LHCN-M2 (cell line): ENCODE data around the gene TEAD3. TPM values are rescaled to one million over a fixed set of nuclear protein-coding genes. Genes with fewer than 3 reads are reported as not detected.

Experiments used
- DNase-seq: peaks from one replicate; pipeline ENCODE4 v3.0.0-alpha.2; 2012; ENCODE audit warnings: low read depth
- total RNA-seq: library from RNA; depleted of rRNA; stranded (reverse); fragments of >200 nt; gene quantifications from 2 replicates; pipeline ENCODE4 v1.2.3, GENCODE V29; 2014

TEAD3 gene
- total RNA-seq, 1 experiment from 2014 or later, result 17.5 TPM

DNA sequence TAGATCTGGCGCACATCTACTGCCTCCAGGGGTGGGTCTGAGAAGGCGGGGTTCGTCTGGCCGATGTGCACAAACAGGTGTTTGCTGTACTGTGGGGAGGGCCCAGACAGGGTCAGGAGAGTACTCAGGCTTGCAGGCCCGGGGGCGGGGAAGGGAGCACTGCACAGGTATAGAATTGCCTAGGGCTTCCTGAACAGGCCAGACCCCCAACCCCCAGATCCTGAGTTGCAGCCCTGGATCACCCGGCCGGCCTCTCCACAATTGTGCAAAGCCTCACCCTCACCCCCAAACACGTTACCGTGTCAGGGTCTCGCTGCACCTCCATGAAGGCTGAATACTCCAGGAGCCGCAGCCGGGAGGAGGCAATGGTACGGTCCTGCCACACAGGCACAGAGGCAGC is 20.9 kb downstream of the TEAD3 start:
- DNase-seq, result no peak

DNA sequence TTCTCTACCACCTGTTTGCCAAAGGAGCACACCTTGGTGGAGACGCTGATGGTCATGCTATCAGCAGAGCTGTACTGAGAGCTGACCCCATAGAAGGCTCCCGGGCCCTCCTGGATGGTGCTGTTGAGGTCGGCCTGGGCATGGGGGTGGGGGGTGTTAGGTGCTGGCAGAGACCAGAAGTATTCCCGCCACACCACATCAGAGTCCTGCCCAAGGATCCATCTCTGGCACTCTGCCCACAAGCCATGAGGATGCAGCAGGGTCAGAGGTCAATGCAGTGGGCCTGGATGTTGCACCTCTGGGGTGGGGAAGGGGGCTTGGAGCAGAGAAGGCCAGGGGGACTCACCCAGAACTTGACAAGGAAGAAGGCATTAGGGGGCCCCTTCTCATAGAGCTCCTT is 21.3 kb downstream of the TEAD3 start:
- no peak for DNase-seq

DNA sequence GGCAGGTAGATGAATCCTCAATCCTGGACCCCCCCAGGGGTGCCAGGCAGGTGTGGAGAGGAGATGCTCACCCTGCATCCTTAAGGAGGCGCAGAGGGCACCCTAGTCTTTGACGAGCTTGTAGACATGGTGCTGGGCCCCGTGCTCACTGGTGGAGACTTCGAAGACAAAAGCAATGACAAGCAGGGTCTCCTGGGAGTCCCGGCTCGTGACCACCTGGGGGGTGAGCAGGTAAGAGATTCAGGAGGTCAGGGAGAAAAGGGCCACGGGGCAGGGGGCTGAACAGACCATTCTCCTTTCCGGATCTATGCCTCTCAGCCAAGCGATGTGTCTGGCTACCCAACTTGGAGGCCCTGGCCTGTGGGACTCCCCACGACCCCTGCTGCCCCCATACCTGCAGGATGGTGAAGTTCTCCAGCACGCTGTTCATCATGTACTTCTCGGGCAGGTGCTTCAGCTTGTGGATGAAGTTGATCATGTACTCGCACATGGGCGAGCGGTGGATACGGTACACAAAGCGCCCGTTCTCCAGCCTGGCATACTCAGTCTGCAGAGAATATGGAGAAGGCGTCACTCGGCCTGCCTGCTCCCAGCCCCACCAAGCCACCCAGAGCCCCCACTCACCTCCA is 21.8 kb downstream of the TEAD3 start:
- DNase-seq, result no peak

DNA sequence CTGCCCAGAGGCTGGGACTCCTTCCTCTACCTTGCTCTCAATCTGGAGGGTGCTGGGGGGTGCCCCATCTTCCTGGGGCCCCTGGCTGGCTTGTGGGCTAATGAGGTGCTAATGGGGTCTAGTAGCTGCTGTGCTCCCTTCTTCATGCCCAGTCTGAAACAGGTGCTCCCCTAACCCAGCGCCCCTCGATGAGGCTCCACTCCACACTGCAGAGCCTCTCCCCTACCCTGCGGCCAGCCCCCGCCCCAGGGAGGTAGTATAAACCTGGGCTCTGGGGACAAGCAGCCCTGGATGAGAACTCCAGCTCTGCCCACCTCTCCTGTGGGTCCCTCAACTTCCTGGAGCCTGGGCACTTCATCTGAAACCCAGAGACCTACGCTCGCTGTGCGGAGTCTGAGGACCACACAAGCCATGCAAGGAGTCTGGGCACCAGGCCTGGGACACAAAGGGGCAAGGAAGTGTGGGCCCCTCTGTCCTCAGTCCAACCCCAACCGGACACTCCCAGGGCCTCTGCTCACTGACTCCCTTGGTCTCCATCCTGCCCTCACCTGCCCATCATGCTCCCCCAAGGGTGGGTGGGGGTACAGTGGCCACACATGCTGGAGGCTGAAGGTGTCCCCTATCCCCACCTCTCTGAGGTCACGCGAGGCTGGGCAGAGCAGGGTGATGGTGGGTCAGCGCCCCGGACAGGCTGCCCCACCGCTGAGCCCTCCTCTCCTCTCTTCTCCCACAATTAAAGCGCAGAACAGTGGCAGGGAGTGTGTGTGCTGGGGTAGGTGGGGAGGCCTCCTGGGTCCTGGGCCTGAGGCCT is 22.5 kb downstream of the TEAD3 start:
- DNase-seq, result no peak

DNA sequence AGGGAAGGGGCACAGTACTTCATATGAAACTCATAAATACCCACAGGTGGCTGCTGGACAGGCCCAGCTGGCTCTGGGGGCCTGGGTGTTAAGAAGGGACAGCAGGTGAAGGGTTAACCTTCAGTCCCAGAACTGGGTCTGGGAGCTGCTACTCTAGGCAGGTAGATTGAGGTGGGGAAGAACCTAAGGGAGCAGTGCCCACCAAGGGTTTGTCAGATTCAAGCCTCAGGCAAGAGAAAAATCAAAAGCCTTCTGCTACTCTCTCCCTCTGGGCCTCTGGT is 23.1 kb downstream of the TEAD3 start:
- no peak for DNase-seq

DNA sequence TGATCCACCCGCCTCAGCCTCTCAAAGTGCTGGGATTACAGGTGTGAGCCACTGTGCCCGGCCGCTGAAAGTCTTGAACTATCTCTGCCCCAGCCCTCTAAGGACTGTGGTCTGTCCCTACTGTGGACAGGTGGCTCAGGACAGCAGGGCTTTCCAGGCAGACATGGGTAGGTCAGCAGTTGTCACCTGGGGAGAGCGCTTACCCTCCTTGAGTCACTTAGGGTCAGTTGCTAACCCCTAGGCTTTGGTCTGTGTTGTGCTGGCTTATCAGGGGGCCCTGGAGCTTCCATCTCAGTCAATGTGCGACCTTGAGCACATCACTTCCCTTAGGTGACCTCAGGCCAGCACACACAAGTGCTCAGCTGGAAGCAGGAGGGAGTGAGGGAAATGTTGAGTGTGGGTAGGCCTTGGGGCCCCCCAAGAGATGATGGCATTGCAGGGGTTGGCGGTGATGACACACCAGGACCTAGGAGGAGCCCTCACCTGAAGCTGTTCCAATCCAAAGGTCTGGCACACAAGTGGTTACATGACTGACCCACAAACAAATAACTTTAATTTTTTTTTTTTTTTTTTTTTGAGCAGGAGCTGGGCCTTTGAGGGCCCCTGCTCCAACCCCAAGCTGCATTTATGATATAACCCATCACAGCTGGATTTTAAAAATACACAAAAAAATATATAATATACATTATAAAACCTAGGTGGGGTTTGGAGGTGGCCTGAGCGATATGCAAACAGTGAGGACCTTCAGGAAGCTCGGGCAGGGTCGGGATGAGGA is 23.6 kb downstream of the TEAD3 start:
- DNase-seq, result no peak

DNA sequence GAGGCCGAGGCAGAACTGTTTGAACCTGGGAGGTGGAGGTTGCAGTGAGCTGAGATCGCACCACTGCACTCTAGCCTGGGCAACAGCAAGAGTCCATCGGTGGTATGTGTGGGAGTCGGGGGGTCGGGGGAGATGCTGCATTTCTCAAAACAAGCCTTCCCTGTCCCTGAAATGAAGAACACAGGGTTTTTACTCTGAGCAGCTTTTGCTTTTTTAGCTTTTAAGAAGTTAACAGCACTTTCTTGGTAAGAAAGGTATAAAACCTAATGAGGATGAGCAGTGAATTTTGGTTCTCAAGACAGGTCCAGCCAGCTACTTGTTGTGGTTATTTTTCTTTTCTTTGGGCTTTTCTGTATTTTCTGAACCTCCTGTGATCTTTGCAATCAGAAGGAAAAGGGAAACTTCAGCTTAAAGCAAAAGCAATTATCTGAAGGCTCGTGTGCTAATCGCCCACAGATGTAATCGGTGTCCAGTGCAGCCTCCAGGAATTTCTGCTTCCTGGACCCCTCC is 25.0 kb downstream of the TEAD3 start:
- DNase-seq, result no peak

DNA sequence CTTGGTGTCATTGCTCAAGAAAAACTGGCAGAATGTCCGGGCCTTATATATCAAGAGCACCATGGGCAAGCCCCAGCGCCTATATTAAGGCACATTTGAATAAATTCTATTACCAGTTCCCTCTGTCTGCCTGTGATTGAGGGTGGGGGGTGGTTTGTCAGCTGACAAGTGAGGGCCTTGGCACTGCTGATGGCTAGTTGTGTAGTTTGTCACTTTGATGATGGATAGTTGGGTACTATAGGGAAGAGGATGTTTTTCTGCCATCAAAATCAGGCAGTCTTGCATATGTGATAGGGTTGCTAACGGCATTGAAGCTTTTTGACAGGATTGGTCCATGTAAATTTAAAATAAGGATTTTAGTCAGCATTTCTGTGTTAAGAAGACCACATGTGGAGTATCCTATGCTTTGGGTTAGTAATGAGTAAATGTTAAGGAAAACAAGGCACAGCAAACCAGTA is 26.2 kb downstream of the TEAD3 start:
- no peak for DNase-seq

DNA sequence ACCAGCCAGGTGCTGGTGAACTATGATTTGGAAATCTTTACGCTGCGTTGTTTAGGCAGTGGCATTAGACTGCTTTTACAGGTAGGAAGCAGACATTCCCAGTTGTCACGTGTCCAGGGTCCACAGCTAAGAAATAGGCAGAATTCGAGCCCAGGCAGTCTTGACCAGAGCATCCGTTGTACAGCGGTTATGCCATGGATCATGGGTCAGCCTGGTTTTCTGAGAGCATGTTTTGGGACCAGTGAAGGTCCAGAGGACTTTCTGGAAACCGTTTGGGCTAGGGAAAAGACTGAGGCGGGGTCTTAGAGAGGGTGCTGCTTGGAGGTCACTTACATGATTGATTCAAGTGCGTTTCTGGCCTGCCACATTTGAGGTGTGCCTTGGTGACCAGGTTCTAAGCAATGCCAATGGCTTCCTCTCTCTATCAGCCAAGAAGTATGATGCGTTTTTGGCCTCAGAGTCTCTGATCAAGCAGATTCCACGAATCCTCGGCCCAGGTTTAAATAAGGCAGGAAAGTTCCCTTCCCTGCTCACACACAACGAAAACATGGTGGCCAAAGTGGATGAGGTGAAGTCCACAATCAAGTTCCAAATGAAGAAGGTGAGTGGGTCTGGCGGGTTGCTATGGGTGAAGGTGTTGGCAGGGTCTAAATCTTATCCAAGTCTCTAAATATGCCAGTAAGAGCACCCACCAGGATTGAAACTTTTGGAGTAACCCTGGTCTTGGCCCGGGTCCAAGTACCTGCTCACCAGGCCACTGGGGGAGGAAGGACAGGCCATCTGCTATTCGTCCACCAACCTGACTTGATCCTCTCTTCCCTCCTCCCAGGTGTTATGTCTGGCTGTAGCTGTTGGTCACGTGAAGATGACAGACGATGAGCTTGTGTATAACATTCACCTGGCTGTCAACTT is 26.9 kb downstream of the TEAD3 start:
- no peak for DNase-seq

DNA sequence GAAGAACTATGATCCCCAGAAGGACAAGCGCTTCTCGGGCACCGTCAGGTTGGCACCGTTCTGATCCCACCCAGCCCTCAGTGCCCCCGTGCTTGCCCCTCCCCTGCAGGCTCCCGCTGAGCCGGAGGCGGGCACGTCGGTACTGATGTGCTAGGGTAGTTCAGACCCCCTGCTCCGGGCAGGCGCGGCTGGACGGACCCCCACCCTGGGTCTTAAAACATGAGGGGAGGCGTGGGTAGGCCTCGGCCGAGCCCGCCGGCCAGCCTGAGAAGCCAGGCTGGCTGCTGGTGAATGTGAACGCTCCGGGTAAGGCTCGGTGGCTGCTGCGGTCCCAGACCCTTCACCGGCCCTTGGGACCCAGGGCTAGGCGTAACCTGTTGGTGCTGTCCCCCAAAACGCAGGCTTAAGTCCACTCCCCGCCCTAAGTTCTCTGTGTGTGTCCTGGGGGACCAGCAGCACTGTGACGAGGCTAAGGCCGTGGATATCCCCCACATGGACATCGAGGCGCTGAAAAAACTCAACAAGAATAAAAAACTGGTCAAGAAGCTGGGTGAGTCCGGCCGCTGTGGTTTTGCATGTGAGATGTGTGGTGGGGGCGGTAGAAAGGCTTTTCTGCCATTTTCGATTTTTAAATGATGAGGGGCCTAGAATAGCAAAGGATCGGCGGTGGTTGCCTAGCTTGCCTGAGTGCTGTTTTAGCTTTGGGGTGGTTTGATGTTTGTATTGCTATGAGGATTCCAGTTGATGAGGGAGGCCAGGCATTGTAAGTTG is 27.7 kb downstream of the TEAD3 start:
- no peak for DNase-seq

DNA sequence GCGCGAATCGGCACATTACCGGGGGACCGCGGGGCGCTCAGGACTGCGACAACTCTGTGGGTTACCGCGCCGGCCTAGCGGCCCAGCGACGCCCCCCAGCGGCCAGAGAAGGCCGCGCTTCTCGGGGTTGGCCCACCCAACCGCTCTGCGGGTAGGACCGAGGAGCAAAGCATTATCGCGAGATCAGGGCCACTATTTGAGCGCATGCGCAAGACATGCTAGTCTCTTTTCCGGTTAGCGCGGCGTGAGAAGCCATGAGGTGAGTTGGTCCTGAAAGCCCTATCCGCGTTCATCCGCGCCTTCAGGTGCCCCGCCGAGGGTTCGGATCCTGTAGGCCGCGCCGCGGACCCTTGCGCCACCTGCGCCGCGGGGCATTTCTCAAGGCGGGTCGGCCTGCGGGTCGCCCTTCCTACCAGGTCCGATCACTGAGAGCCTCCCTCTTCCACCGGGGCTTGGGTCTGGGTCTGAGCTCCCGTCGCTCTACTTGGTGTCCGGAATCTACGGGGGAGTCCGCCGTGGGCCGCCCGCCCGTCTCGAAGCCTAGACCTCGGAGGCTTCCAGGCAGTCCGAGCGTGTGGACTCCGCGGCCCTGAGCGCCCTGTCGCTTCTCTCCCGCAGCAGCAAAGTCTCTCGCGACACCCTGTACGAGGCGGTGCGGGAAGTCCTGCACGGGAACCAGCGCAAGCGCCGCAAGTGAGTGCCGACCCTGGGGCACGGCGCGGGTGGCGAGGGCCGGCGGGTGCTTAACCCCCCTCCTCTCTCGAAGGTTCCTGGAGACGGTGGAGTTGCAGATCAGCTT is 28.5 kb downstream of the TEAD3 start, which contains the start of gene RPL10A:
Gene RPL10A, plus strand, starts transcription at position 221 of the 799 bp plus-strand sequence. Its CDS starts 34 bp downstream, at position 255.
- DNase-seq, result peak; percentile 96

DNA sequence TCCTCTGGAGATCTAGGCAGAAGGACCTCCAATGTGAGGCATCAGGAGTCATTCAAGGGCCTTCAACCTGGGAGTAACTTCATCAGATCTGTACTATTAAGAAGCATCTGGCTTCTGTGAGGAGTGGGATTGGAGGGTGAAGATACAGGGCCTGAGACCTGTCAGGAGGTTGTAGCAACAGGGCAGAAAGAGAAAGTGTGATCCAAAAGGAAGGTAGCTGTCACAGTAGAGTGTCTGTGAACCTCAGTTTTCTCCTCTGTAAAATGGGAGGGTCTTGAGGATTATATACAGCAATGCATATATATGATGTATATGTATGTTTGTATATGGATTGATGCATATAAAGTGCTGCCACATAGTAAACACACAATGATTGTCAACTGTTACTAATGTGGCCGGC is 31.2 kb downstream of the TEAD3 start:
- no peak for DNase-seq

DNA sequence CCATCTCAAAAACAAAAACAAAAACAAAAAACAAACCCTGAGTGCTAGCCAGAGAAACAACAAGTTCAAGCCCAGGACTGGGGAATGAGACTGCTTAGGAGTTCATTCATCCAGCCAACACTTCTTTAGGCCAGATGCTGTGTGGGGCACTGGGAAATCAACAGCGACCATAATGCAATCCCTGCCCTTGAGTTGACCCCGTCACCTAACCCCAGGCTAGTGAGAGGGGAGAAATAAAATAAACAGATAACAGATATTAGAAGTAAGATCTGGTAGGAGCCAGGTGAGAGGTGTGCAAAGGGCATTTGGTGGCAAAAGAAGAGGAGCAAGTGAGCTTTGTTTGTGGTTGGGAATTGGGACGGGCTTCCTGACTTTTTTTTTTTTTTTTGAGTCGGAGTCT is 33.6 kb downstream of the TEAD3 start:
- no peak for DNase-seq

DNA sequence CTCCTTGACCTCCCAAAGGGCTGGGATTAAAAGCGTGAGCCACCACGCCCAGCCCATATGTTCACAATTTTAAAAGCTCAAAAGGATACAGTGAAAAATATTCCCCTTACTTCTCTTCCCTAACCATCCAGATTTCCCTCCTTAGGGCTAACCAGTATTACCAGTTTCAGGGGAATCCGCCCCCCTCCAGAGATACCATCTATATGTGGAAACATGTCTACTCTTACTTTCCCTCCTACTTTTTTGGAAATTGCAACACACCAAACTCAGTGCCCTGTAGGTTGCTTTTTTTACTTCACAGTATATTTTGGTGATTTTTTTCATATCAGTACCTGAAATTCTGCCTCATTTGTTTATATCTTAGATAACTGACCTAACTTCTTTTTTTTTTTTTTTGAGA is 35.6 kb downstream of the TEAD3 start:
- no peak for DNase-seq

DNA sequence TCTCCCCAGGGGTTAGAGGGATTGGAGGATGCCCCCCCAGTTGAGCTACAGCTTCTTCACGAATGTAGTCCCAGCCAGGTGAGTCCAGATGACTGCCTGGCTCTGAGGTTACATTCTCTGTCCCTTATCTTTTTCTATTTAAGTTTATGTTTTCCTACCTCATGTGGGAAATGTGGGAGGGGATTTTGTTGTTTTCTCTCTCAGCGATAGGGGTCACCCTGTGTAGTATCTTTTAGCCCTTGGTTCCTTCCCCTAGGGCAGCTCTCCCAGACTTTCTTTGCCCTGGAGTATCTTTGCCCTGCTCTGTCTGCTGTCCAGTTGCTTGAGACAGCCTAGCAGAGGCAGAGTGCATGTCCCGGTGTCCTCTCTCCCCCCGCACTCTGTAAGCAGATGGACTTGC is 39.0 kb downstream of the TEAD3 start:
- no peak for DNase-seq

DNA sequence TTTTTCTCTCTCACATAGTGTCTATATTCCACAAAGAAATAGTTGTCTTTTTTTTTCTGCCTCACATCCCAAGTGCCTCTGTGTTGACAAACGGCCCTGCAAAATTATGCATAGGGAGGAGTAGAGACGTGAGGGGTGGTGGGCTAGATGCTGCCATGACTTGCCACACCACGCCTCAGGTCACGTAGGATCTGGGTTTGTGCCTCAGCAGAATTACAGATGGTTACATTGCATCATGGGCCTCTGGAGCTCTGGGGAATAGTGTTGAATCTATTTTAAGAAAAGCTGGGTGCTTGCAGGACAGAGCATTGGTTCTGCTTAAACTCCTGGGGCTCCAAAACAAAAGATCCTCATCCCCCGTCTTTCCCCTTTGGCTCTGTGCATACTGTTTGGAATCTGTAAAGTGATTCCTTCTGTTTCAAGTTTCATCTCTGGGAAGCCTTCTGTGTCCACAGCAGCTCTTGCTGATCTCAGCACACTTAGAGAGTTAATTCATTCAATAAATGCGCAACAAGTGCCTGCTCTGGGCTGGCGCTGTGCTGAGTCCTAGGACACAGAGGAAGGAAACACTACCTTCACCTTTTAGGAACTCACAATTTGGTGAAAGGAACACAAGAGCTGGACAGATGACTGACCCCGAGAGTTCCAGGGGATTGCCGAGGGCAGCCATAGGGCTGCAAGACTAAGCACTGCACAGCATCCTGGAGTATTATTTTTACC is 42.3 kb downstream of the TEAD3 start:
- DNase-seq, result no peak

DNA sequence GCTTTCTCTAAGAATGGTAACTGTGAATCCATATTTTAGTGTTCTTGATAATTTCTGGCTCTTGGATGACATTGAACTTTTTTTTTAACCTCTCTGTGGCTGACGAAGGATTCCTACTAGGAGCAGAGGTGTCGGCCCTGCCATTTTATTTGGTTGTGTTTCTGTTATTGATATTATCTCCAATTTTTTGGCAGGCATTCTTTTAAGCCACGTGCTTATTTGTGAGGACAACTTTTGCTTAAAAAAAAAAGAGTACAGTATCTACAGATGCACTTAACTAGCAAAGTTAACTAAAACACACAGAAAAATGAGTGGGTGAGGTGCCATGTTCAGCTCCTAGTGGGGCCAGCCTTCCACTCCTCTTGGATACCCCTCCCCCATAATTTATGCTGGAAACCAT is 43.6 kb downstream of the TEAD3 start:
- DNase-seq, result no peak

DNA sequence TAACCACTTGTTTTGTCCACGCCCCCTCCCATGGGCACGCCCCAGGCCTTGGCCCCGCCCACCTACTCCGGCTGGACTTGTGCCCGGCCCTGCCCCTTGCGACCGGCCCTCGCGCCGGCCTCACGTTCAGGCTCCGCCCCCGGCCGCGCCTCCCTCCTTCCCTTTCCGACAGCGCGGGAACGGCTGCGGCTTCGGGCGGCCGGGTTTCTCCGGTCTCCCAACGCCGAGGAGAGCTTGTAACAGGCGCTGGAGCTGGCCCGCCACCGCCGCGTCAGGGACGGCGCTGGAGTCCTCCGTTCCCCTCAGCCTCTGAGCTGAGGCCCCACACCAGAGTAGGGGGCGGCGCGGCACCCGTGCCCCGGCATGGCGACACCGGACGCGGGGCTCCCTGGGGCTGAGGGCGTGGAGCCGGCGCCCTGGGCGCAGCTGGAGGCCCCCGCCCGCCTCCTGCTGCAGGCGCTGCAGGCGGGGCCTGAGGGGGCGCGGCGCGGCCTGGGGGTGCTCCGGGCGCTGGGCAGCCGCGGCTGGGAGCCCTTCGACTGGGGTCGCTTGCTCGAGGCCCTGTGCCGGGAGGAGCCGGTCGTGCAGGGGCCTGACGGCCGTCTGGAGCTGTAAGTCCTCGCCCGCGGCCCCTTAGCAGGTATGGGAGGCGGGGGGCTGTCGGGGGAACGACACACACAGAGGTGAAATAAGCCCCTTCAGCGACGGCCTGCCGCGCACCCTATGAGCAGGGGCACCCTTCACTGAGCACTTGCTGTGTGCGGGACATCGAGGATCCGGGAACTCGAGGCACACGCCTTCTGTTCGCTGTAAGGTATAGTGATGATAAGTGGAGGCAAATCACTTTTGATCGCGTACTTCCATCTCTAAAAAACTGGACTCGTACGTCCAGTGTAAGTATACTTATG is 44.4 kb downstream of the TEAD3 start, which contains the start of gene FANCE:
Gene FANCE, plus strand, starts transcription at position 156 of the 908 bp plus-strand sequence. Its CDS starts 208 bp downstream, at position 364.
- DNase-seq, result peak; percentile 84
